Testis (tissue), 5 donors: ENCODE measurements around the gene ATP5PB. TPM values are rescaled to one million over a fixed set of nuclear protein-coding genes. Genes with fewer than 3 reads are reported as not detected.

Source experiments
- DNase-seq: peaks from one replicate; pipeline ENCODE4 v3.0.0-alpha.2; 2019
- H3K27ac ChIP-seq, 2 donors: fragments of 200-600 bp; sonication (generic); one replicate each; pipeline ENCODE4 v1.5.1; 2019
- H3K27me3 ChIP-seq: fragments of 200-600 bp; sonication (generic); one replicate; pipeline ENCODE4 v1.5.1; 2019
- H3K36me3 ChIP-seq: fragments of 200-600 bp; sonication (generic); one replicate; pipeline ENCODE4 v1.5.1; 2017; ENCODE audit warnings: low read depth; ENCODE audit errors: missing control alignments
- H3K4me1 ChIP-seq: fragments of 200-600 bp; sonication (generic); one replicate; pipeline ENCODE4 v1.5.1; 2019
- H3K4me3 ChIP-seq, 2 donors: fragments of 200-600 bp; sonication (generic); one replicate each; pipeline ENCODE4 v1.5.1; 2017 to 2019
- H3K9me3 ChIP-seq: fragments of 200-600 bp; sonication (generic); one replicate; pipeline ENCODE4 v1.5.1; 2017
- CTCF ChIP-seq, 3 experiments: fragments of 450-650 bp in 2 of 3; fragments of 200-600 bp in 1 of 3; sonication (generic) in 1 of 3; IDR thresholded peaks; one replicate each; pipeline ENCODE4 v1.5.1; 2016 to 2019; ENCODE audit warnings: antibody characterized with exemption in 3 of 3, mild to moderate bottlenecking in 2 of 3, moderate library complexity in 1 of 3
- POLR2A ChIP-seq: fragments of 450-650 bp; IDR thresholded peaks from one replicate; pipeline ENCODE4 v1.6.1; 2017; ENCODE audit warnings: antibody characterized with exemption, mild to moderate bottlenecking, moderate library complexity
- WGBS, 2 donors: methylation state at CpG; one replicate each; pipeline ENCODE4 v1.1.5; 2018; 5-methylcytosine and 5-hydroxymethylcytosine counted together
- intact Hi-C: fragments of 100-400 bp; cut with DNase I; formaldehyde crosslinking; loops from one replicate; pipeline ENCODE4 v1.15.1; 2023; ENCODE audit warnings: low total_unique reads
- long read RNA-seq, 2 donors: transcript quantifications; one replicate each; lab custom pipeline, GENCODE V29; 2026
- polyA plus RNA-seq: library from polyadenylated mRNA; stranded (reverse); fragments of 350-450 nt; fragmentation: Illumina TruSeq; extraction: RNeasy Lipid Tissue Mini Kit (QIAGEN cat#74804); gene quantifications from one replicate; pipeline ENCODE4 v1.2.3, GENCODE V29; 2014; ENCODE audit warnings: low read depth, low replicate concordance; ENCODE audit not compliant: insufficient read depth
- total RNA-seq, 2 donors: library from RNA; depleted of rRNA; stranded (reverse); fragments of >200 nt; gene quantifications; one replicate each; pipeline ENCODE4 v1.2.3, GENCODE V29; 2016

Gene ATP5PB
- 100 to 1,000 TPM; 183 to 188 TPM for total RNA-seq
- 419 TPM for polyA plus RNA-seq
- long read RNA-seq, donor 1, transcript ATP5PB-202 (7 exons, 3,156 nt): major isoform, 88 of 113 reads
- long read RNA-seq, donor 1, partial matches to known transcripts: 24 of 113 reads
- long read RNA-seq, donor 1, other reads (novel, unspliced or antisense): 0 of 113 reads
- long read RNA-seq, donor 2, transcript ATP5PB-202 (7 exons, 3,156 nt): major isoform, 86 of 98 reads
- long read RNA-seq, donor 2, partial matches to known transcripts: 11 of 98 reads
- long read RNA-seq, donor 2, other reads (novel, unspliced or antisense): 0 of 98 reads

GRCh38 chr1:111448918-111449702 lies at the start of gene ATP5PB, which contains the start of gene WDR77:
Gene ATP5PB, plus strand, starts transcription at chr1:111449464. Its CDS starts 78 bp downstream, at chr1:111449542.
Gene WDR77, minus strand, starts transcription at chr1:111449256. Its CDS starts 87 bp downstream, at chr1:111449169.
- H3K4me3 ChIP-seq: peak within 1 kb of the TSS; percentile 83 to 98
- intact Hi-C loops: no loop called here
- WGBS, 2 donors: 0% methylated on average over 39 to 53 of the region's 54 CpGs
- H3K9me3 ChIP-seq: no peaks in the 10 kb centered on the region
- H3K27me3 ChIP-seq: no peaks in the 10 kb centered on the region
- no peaks in the 10 kb centered on the region for H3K36me3 ChIP-seq
- DNase-seq: peak; percentile 97
- H3K4me1 ChIP-seq: peaks cover 21% of the 10 kb centered on the region
- H3K27ac ChIP-seq: peak within 1 kb of the TSS; percentile 81 to 85
- TF ChIP-seq CTCF (IDR thresholded peaks at IDR 0.05): no peak
- TF ChIP-seq POLR2A: no peak

DNA sequence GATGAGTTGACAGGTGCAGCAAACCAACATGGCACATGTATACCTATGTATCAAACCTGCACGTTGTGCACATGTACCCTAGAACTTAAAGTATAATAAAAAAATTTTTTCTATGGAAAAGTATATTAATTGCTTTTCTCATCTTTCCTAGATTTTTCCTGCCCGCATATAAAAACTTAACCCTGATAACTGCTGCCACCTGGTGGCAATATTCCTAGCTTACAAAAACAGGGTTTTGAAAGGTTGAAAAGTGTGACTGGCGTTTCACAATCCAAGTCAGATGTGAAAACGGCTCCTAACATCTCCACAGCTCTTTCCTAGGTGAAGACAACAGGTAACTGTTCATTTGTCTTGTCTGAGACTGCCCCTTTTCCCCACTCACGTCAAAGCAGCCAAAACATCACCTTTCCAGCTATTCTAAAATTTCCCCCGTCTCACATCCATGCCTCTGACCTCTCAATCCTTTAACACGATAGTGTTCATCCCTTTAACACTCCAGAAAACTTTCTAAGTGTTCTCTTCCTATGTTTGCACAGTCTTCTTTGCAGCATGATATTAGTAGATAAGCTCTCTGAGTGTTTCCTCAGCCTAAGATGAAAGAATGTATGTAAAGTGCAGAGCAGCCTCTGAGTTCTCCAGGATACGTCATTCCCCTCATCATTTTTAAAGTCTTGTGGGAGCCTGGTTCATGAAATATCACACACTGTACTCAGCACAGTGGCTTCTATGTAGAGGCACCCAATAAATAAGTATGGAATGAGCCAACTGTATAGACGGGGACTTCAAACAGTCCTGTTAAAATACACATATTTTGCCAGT lies 49.3 kb upstream of the ATP5PB start:
- Histone ChIP-seq H3K4me1 (peaks cover 6% of the 10 kb centered on the region), H3K9me3 (no peaks in the 10 kb centered on the region), H3K27ac (no peak overlapping the region), H3K27me3 (no peaks in the 10 kb centered on the region), H3K4me3 (no peak overlapping the region), H3K36me3 (no peaks in the 10 kb centered on the region)
- peak; percentile 82 for DNase-seq
- WGBS, 2 donors: 33 to 35% methylated on average over 9 of the region's 9 CpGs
- intact Hi-C loops: loop anchor here (5.0 kb wide), 1 partner anchor 178 kb away; no protein-coding TSS in a partner anchor
- peak; percentile 75 to 79 (median 77) for TF ChIP-seq CTCF (IDR thresholded peaks at IDR 0.05)
- no peak for TF ChIP-seq POLR2A

- WGBS, 2 donors: 89% methylated on average over 5 of the region's 5 CpGs
- H3K9me3 ChIP-seq: no peaks in the 10 kb centered on the region
- H3K4me3 ChIP-seq: no peak overlapping the region
- peaks cover 6% of the 10 kb centered on the region for H3K4me1 ChIP-seq
- no peak for TF ChIP-seq POLR2A
- TF ChIP-seq CTCF (IDR thresholded peaks at IDR 0.05): no peak
- H3K27ac ChIP-seq: no peak overlapping the region
- intact Hi-C loops: loop anchor here (5.0 kb wide), 1 partner anchor 180 kb away; no protein-coding TSS in a partner anchor
- H3K36me3 ChIP-seq: no peaks in the 10 kb centered on the region
- no peaks in the 10 kb centered on the region for H3K27me3 ChIP-seq
- DNase-seq: no peak
Measured at GRCh38 chr1:111402083-111402482, 47.2 kb upstream of the ATP5PB start.

DNA sequence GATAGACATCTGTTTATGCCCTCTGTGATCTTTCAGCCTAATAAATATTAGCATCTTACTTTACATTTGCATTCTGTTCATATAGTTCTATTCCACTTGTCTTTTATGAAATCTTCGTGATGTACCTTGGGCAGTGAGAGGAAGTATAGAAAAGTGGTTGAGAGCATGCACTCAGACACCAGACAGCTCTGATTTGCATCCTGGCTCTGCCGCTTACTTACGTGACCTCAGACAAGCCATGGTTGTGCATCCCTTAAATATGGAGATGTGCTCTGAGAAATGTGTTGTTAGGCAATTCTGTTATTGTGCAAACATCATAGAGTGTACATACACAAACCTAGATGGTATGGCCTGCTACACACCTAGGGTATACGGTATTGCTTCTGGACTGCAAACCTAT lies 44.7 kb upstream of the ATP5PB start:
- WGBS, 2 donors: 82 to 86% methylated on average over 4 of the region's 4 CpGs
- Histone ChIP-seq H3K36me3 (no peaks in the 10 kb centered on the region), H3K9me3 (no peaks in the 10 kb centered on the region), H3K27ac (no peak overlapping the region), H3K27me3 (no peaks in the 10 kb centered on the region), H3K4me3 (no peak overlapping the region), H3K4me1 (peaks cover 6% of the 10 kb centered on the region)
- intact Hi-C loops: loop anchor here (5.0 kb wide), 1 partner anchor 182 kb away; no protein-coding TSS in a partner anchor
- no peak for DNase-seq
- TF ChIP-seq CTCF (IDR thresholded peaks at IDR 0.05) (no peak), POLR2A (no peak)
